NOMO-1 (cell line): ENCODE data around the gene TMEM247.
"Not testable (repeated sequence)": the region's sequence is repeated elsewhere in the genome, so short reads cannot be mapped to it uniquely, and the experiment has no call there.

Source experiments
- DNase-seq, 2 experiments: peaks; one replicate each; lab custom pipeline; 2025; ENCODE audit not compliant: unreplicated experiment in 2 of 2; lab: John Stamatoyannopoulos, UW

TMEM247 gene

DNA sequence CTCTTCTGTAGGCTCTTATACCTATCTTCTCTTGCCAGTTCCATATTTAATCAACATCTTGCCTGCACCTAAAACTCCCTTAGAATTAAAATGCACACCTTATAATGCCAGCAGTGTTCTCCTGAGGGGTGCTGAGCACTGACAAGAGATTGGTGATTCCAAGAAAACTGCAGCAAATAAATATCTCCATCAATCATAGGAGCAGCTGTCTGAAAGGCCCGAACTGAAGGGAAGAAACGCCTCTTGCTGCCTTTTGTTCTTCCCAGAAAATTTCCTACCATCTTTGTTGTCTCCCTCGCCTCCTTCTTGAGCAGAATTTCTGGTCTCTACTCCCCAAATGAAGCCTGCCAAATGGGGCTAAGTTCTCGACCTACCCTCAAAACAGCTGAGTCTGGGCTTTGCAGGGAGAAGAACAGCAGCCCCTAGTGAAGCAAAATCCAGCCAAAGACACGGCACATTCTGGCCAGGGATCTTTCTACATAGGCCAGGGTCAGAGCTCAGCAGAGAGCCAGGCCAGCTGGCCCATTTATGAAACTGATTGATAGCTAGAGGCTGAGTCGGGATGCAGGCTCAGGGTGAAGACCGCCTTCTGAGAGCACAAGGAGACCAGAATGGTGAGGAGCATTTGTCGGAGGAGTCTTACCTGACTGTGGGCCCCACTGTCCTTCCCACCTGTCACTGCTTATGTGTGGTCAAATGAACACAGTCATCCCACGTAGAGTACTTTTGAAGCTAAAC is 20.4 kb upstream of the TMEM247 start:
- DNase-seq = no peak

DNA sequence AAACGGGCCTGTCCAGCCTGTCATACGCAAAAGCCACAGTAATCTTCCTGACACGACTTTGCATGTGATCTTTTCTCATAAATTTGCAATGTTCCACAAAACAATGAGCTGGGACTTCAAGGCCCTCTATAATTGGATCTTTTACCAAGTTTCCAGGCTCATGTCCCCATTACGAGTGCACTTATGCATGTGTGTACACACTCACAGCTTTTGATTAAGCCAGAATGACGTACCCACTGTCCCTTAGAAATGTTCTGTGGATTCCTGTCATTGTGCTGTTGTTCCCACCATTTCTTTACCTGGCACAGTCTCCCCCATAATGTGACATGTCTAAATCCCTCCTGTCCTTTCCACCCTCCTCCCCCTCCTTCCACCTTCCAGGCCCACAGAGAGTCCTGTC is 19.7 kb upstream of the TMEM247 start:
- DNase-seq = no peak

DNA sequence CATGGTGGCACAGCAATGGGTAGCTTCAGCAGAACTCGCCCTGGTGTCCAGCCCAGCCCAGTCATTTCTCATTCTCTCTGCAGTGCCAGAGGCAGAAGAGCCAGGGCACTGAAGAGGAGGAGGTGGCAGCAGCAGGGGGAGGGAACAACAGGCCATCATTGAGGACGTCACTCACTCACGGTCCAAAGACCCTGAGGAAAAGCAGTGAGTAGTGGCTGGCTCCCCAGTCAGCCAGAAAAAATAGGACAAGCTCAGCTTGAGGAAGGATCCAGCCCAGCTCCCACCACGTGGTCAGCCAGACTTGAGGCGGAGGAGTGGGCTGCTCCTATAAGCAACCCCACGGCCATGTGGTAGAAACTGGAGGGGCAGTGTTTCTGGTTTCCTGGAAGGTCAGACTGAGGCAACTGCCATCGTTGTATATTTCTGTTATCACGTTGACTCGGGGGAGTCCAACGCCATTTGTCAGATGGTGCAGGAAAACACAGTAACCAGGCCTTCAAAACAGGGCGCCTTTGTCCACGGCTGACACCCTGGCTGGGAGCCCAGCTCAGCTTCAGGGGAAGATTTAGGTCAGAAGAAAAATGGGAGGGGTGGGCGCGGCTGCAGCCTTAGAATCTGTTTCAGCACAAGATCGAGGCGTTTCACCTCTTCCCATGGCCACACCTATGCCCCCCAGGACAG is 19.0 kb upstream of the TMEM247 start:
- no peak for DNase-seq

DNA sequence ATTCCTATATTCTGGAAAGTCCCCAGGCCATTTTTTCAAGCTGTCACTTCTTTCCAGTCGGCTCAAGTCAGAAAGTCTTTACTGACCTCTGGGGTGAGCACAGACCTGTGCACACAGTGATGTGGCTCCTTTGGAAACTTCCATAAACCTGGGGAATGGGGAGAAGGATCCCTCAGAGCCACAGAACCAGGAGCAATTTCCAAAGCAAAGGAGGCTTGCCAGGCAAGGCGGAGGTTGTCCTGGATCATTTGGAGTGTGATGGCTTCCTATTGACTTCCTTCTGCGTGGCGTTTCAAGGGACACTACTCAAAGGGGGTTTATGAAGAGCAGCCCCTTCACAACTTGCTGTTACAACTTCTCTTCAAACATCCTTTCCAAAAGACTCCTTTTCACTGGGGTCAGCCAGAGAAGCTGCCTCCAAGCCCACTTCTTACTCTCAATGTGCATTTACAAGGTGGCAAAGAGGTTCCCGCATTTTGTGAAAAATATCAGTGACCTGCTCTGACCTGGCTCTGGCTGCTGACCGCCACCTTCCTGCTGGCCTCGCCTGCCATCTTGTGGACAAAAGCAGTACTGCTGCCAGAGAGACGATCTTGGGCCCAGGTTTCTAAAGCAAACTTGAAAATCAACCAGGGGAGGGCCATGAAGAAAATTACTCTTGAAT is 18.2 kb upstream of the TMEM247 start:
- peak; percentile 55 to 63 for DNase-seq

DNA sequence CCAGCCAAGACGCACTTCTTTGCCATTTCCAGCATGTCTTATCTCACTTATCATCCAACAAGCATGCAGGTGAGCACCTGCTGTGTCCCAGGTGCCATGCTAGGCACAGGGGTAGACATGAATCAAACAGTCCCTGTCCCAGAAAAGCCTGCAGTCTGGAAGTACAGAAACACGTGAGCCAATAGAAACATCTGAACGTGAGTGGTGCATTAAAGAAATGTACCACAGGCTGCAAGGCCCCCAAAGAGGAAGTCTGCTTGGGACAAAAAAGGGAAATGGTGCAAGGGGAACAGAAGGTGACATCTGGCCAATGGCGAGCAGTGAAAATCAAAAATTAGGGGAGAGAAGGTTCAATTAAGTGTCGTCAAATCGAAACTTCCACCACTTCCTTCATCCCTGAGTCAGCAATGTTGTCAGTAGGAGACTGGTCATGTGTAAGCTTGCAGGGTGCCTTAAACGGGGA is 17.6 kb upstream of the TMEM247 start:
- DNase-seq = peak; percentile 96 to 98

DNA sequence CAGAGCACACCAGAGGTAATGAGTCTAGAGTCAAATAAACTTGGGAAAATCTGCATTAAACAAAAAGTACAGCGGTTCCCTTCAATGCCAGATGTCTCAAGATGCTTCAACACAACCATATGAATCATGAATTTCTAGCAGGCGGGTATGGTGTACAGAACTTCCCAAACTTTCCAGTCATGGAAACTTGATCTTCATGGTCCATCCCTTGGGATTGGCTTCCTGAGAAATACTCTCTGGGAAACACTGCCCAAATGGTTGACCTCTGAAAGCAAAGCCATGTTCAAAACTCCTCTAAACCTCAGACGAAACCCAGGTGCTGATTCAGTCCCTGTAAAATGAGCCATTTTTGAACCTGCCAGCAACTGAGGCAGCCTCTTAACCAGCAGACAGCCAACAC is 16.4 kb upstream of the TMEM247 start:
- no peak for DNase-seq

DNA sequence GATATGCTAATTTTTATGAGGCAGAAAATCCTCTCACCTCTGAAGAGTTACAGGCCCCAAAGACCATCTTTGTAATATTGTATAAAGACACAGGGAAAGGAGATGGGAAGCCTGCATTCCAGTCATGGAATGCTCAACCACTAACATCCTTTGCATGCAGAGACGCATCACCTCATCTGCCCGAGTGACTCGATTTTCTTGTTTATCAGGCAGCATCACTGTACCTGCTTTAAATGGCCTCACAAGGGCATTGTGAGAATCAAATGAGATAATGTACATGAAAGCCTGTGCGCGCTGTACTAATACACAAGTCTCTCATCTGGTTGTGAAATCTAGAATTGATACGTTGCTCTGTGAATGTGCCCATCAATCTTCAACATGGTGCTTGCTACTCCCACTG is 10.2 kb upstream of the TMEM247 start:
- no peak for DNase-seq

DNA sequence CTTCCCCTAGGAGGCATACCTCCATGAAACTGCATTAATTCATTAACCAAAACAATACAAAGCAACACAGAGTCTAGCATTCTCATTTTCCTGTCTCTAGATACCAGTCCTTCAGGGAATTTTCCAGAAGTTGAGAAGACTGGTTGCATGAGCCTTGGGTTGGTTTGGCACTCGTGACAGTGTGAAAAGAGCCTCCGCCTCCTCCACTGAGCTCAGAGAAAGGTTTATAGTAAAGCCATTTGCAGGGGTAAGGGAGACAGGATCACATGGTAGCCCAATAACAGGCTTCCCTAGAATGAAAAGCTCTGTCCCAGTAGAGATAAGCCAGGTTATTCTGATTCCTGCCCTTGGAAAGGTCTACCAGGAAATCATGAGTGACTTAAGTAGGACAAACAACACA is 9.7 kb upstream of the TMEM247 start:
- no peak for DNase-seq

DNA sequence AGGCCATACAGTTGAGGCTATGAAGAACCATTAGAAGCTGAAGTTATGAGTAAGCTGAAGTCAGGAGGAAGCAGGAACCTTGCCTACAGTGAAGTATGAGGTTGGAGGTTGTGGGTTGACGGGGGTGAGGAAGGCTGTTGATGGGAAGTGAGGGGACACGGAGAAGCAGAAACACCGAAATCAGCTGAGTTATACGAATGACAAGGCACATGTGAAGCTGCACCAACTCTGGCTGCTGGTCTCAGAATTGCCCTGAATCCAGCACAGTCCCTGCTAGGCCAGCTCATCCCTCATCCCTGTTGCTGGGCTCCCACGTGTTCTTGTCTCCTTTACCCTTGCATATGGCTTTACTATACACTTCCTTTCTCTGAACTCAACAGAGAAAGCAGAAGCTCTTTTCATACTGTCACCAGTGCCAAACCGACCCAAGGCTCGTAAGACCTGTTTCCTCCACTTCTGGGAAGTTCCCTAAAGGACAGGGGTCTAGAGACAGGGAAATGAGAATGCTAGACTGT is 9.2 kb upstream of the TMEM247 start:
- peak; percentile 47 to 85 for DNase-seq

DNA sequence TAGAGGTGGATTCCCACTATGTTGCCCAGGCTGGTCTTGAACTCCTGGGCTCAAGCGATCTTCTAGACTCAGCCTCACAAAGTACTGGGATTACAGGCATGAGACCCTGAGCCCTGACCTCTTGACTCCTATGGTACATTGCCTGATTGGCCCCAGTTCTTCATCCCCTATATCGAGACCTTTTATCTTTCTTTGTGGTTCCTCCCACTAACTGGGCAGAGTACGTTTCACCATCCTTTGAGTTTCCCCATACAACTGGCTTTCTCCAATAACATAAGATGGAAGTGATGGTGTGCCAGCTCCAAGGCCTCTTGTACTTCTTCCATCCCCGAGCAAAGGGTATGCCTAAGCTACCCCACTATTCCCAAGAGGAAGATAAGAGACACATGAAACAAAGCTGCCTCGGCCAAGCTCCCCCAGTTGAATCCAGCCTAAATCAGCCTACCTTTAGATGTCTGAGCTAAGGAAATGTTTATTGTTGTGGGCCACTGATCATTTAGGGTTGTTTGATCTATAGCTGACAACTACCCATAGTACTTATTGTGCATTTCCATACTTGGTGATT is 8.3 kb upstream of the TMEM247 start:
- no peak for DNase-seq

DNA sequence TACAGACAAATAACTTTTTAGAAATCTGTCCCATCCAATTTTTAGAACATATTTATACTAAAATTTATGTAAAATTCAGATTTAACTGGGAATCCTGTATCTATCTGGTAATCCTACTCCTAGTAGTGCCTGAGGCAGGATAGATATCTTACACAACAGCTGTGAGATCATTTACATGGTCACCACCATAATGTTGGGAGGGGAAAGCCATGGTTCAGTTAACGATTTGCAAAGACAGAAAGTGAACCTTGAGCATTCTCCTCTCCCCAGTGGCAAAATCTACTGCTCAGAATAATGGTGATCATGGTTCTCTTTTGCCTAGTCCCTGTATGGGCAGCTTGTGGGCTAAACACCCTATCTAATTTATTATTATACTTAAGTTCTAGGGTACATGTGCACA is 7.7 kb upstream of the TMEM247 start:
- no peak for DNase-seq

DNA sequence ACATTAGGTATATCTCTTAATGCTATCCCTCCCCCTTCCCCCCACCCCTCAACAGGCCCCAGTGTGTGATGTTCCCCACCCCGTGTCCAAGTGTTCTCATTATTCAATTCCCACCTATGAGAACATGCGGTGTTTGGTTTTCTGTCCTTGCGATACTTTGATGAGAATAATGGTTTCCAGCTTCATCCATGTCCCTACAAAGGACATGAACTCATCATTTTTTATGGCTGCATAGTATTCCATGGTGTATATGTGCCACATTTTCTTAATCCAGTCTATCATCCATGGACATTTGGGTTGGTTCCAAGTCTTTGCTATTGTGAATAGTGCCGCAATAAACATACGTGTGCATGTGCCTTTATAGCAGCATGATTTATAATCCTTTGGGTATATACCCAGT is 7.2 kb upstream of the TMEM247 start:
- not testable (repeated sequence) for DNase-seq

DNA sequence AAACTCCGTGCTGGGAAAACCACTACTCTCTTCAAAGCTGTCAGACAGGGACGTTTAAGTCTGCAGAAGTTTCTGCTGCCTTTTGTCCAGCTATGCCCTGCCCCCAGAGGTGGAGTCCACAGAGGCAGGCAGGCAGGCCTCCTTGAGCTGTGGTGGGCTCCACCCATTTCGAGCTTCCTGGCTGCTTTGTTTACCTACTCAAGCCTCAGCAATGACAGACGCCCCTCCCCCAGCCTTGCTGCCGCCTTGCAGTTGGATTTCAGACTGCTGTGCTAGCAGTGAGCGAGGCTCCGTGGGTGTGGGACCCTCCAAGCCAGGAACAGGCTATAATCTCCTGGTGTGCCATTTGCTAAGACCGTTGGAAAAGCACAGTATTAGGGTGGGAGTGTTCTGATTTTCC is 1.9 kb upstream of the TMEM247 start:
- DNase-seq = not testable (repeated sequence)

DNA sequence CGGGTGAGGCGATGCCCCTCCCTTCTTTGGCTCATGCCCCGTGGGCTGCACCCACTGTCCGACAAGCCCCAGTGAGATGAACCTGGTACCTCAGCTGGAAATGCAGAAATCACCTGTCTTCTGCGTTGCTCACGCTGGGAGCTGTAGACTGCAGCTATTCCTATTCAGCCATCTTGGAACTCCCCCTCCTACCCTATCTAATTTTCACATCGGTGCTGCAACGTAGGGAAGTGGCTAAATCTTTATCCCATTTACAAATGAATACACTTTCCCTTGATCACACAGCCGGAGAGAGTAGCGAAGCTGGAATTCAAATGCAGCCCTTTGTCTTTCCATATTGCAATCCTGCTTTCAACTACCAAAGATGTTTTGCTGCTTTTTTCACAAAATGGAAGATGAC is 1.4 kb upstream of the TMEM247 start:
- DNase-seq = no peak

DNA sequence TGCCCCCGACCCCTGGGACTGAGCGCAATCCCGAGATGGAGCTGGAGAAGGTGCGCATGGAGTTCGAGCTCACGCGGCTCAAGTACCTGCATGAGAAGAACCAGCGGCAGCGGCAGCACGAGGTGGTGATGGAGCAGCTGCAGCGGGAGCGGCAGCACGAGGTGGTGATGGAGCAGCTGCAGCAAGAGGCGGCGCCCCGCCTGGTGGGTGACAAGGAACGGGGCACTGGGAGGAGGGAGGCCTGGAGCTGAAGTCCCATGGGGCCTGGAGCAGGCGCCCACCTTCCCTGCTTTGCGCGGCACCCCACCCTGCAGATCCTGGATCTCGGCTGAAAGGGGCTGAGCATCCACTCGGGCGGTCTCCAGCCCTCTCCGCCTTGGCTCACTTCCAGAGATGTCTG is 1.2 kb downstream of the TMEM247 start:
- no peak for DNase-seq

DNA sequence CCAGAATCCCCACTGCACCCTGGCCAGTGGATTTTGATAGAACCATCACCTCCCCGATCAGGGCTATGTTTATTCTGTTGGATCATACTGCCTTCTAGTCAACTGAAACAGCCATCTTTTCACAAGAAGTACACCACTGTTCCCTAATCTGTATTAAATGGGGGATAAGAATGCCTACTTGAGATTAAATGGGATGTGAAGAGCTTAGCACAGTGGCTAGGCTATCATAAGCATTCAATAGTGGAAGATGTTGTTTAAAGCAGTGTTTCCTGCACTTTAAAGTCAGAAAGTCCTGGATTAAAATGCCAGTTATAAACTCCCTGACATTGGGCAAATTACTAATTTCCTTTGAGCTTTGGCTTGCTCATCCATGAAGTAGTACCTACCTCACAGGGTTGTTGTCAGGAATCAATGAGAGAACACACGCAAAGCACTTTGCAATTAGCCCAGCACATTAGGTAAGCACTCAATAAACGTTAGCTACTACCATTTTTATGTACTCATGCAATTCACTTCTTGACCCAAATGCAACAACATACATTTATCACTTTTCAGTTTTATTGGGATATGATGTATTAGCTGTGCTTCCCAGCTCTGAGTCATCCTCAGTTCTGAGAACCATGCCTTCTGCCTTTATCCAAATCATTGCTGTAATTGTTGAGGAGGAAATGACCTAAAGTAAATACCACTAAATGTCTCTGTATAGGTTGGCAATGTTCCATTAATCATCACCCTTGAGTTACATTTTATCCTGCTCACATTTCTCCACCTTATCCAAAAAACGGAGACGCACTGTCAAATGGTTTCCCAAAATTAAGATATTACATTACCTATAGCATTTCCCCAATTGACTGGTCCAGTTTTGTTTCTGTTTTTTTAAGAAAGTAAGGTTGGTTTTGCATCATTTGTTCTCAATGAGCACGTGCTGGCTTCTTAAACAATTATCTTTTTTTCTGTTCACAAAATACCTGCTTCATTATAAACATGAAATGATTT is 2.1 kb downstream of the TMEM247 start:
- no peak for DNase-seq

DNA sequence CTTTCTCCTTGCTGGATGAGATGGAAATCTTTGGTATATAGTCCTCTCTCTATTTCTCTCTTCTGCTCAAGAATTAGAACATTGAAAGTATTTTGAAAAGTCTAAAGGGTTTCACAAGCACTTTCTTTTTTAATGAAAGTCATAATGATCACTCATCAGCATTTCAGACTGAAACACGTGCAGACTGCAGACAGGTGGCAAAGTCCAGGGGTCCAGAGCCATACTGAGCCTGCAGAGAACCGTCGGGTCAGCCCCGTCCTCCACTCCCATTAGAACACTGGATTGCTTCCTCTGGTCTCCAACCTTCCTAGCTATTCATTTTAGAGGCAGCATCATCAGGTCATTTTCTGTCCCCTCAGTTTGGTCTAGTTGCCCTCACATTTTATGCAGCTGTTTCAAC is 3.1 kb downstream of the TMEM247 start:
- DNase-seq = no peak

DNA sequence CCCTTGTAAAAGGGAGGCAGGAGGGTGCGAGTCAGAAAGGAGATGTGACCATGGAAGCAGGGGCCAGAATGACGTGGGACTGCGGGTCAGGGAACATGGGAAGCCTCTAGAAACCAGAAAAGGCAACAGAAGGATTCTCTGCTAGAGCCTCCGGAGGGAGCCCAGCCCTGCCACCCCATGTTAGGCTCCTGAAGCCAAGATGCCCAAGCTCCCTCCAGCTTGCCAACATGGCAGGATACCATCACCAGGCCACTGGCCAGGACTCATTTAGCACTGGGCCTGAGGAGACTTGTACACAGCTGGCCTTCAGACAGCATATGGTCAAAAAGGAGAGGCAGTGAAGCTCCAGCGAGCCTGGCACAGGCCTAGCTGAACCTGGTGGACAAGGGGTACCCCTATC is 5.6 kb downstream of the TMEM247 start:
- DNase-seq = no peak

DNA sequence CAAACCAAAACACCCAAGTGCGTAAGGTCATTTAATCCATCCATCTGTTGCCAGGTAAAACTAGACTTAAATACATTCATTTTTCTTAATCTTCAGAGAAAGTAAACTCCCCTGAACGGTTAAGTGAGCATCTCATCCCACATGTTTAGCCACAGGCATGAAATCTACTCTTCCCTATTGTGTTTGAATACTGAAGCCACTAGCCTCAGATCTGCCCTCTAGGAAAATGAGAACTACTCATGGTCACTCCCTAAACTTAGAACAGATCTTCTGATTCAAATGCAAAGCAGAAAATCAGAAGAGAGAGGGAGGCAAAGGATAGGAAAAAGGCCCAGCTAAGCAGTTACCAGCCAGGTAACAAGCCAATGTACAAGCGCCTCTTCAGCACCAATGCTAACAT is 7.1 kb downstream of the TMEM247 start:
- DNase-seq = no peak

DNA sequence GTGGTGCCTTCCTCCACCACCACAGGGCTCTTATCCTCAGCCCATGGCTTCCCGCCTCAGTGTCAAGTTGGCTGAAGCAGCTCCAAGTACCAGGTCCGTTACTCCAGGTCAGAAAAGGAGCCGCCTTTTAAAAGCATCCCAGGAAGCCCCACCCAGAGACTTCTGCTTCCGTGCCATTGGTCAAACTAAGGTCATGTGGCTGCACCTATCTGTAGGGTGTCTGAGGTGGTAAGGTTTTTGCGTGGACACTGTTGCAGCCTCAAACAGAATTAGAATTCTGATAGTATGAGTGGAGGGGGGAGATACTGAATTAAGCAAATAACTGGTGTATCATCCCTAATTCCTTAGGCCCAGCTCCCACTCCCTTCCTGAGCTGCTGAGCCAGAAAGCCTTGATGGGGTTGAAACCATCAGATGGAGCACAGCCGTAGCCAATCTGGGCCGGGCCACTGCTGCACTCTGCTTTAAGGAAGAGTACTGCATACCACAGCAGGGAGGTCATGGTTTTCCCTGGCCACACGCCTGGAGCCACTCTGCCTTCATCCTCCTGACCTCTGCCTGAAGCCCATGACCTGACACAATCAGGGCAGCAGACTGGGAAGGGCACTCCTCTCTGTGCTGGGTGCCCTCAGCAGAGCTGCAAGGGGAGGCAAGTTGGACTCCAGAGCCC is 8.4 kb downstream of the TMEM247 start:
- DNase-seq = no peak
